Choroid plexus epithelial cell (primary cell): ENCODE results near the gene EPB41L1.
A peak's percentile ranks its signal among the peaks of the same experiment; 100 is the strongest.

ENCODE experiments used
- DNase-seq: peaks from one replicate; pipeline ENCODE4 v3.0.0-alpha.2; 2010; ENCODE audit warnings: low read depth
- H3K4me3 ChIP-seq: 2 replicates; pipeline ENCODE4 v1.5.1; 2011; ENCODE audit warnings: low read depth, mild to moderate bottlenecking, control low read depth, low read length, moderate library complexity
- CTCF ChIP-seq: conservative IDR thresholded peaks from 2 replicates; pipeline ENCODE4 v1.5.1; 2011; ENCODE audit warnings: low read depth, mild to moderate bottlenecking, control low read depth, inconsistent platforms, low read length, moderate library complexity

EPB41L1 gene

GRCh38 chr20:36153204-36153603, 1.3 kb upstream of the EPB41L1 start:
- no peak for DNase-seq
- TF ChIP-seq CTCF = no peak
- H3K4me3 ChIP-seq = no peak overlapping the region

DNA sequence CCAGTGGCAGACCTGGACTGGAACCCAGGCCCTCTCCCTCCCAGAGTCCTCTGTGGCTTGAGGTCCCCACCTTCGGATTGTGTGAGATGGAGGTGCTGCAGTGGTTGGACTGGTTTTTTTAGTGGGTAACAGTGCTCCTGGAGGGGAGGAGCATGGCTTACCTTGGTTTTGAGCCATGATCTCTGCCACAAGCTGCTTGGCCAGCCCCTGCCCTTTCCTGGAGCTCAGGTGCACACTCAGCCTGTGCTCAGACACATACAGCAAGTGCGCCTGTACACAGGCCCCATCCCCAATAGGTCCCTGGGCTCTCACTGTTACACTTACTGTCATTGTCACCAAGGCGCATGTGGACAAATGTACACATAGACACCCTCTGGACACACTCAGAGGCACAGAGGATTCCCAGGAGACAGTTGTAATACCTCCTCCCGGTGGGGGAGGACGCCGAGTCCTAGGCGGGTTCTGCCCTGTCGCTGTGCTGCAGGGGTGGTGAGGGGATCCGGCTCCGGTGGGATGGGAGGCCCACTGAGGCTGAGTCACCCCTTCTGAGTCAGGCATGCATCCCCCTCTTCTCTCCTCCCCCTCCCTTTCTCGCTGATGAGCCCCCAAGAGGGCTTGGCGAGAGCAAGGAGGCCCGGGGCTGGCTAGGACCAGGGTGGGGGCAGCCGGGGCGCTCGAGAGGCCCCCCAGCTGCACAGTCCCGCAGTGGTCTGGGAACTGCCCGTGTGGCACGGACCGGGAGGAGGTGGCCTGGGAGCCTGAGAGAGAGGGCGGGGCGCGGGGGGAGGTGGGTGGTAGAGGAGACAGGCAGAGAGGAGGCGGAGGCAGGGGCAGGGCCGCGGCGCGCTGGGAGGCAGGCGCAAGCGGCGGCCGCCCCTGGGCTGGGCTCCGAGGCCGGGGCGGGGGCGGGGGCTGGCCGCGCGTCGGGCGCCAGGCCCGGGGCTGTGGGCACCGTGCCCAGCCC, 522 bp upstream of the EPB41L1 start:
- DNase-seq = peak; percentile 54
- TF ChIP-seq CTCF = no peak
- H3K4me3 ChIP-seq = peak overlapping the region; percentile 67

DNA sequence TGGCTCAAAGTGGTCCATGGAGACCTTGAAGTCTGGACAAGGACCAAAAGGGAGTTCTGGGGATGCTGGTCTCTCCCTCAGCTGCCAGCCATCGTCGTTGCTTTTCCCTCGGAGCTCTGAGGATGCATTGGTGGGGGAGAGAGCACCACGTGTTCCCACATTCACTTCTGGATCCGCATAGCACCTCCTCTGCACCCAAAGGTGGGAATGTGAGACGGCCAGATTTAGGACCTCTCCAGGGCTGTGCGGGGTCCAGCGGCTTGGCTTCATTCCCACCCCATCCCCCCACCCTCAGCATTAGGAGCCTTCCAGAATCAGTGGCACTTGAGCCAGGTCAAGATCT, 1.1 kb downstream of the EPB41L1 start:
- no peak overlapping the region for H3K4me3 ChIP-seq
- DNase-seq = no peak
- TF ChIP-seq CTCF = no peak

DNA sequence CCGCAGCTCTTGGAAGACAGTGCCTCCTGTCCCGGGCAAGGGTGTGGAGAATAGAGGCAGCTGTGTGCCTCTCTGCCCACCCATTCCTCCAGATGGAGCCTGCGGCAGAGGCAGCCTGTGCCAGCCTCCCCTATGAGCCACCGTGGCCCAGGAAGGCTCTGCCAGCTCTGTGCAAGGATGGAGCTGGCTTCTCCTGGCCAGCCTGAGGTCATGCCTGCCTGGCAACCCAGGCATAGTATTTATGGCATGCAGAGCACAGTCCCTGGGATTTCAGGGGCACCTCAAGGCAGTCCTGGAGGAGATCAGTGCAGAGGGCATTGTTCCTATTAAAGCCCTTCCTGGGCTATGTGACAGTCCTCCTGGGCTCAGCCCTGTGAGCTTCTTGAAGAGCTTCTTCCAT, 1.5 kb downstream of the EPB41L1 start:
- no peak for TF ChIP-seq CTCF
- H3K4me3 ChIP-seq = no peak overlapping the region
- DNase-seq = no peak

DNA sequence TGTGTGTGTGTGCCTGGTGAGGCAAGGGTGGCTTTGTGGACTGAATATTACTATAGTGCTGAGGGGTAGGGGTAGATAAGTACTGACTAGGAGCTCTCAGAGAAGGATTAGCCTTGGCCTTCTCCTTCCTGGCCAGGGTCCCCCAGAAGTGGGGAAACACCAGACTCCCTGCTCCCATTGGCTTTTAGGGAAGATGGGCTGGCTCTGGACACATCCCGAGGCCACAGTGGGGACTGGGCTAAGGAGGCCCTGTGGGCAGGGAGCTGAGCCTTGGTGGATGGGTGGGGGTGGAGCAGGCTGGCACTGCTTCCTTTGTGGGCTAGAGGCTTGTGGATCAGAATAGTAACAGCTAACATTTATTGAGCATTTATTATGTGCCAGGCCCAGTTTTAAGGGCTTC, 3.1 kb downstream of the EPB41L1 start:
- no peak overlapping the region for H3K4me3 ChIP-seq
- no peak for TF ChIP-seq CTCF
- DNase-seq = no peak

- DNase-seq = no peak
- no peak overlapping the region for H3K4me3 ChIP-seq
- no peak for TF ChIP-seq CTCF
Measured at GRCh38 chr20:36158160-36158741, 3.7 kb downstream of the EPB41L1 start.

DNA sequence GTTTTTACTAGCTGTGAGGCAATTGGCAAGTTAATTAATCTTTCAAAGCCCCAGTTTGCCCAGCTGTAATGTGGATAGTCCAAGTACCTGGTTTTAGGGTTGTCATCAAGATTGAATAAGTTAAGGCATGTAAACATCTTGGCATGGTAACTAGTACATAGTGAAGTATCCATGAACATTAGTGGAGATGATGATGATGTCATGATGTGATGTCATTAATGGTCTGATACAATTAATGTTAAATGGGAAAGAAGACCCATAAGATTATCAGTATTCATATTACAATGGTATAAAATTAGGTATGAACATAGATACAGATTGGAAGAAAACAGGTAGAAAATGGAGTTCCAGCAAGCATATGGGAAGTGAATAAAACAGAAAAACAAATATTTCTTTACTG, 5.3 kb downstream of the EPB41L1 start:
- no peak for TF ChIP-seq CTCF
- no peak for DNase-seq
- no peak overlapping the region for H3K4me3 ChIP-seq
